Limb (tissue), 2 donors: ENCODE data around the gene NPR2.

Experiments used
- DNase-seq, 2 donors: peaks; one replicate each; pipeline ENCODE4 v3.0.0-alpha.2; 2016; ENCODE audit errors: extremely low spot score in 2 of 2

Gene NPR2

DNA sequence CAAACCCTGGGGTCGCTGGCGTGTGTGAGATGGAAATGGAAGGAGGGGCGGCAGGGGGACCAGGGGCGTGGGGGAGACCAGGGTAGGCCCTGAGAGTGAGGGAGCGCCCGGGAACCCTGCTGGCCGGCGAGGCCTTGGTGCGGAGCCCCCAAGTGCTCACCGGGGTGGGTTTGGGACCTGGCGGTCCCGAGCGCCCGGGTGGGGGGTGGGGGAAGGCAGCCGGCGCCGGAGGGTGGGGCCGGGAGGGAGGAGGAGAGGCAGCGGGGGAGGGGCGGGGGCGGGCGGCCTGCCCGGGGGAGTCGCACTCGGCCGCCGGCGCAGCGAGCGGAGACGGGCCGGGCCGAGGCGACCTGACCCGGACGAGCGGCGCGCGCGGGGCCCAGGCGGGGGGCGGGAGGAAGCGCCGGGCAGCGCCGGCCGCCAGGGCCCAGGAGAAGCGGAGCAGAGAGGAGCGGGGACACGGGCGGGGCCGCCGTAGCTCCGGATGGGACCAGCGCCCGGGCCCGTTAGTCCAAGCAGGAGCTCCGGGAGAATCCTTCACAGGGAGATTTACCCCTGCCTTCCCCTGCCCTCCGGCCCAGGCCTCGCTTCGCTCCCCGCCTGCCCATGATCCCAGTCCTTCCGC is at the start of gene NPR2:
NPR2 (plus strand) TSS at position 295 of the 625 bp plus-strand sequence. CDS start 818 bp downstream, outside the sequence.
- DNase-seq: peak in 1 of 2 donors; percentile 75

DNA sequence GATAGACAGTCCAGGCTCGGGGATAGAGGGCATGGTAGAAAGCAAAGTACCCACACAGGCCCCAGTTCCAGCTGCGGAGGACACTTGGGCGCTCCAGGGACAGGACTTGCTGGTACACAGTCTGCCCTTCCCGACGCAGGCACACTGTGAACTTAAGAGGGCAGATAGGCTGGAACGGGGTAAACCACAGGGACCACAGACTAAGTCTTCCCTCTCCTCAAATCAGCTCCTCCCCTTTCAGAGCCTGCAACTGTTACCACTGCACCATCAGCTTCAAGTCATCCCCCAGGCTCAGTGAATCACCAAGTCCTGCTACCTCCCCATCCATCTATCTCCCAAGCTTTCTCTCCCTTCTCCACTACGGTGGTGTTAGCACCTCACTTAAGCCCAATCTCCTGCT is 49.7 kb upstream of the NPR2 start:
- no peak for DNase-seq

DNA sequence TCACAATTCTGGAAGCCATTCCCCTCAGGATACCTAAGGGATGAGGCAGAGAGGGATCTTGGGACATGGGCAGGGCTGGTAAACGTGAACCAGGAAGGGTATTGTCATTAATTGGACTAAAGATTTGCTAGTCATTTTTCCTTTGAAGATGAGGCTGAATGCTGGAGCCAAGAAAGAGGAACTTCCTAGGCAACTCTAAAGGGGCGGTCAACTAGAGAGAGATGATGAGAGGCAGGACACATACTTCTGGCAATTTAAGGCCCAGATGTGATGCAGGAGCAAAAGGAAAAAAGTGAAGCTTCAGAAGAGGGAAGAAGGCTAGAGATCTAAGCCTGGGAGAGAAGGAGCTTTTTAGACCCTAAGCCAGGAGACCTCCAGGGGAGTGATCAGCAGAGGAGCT is 47.9 kb upstream of the NPR2 start:
- no peak for DNase-seq

DNA sequence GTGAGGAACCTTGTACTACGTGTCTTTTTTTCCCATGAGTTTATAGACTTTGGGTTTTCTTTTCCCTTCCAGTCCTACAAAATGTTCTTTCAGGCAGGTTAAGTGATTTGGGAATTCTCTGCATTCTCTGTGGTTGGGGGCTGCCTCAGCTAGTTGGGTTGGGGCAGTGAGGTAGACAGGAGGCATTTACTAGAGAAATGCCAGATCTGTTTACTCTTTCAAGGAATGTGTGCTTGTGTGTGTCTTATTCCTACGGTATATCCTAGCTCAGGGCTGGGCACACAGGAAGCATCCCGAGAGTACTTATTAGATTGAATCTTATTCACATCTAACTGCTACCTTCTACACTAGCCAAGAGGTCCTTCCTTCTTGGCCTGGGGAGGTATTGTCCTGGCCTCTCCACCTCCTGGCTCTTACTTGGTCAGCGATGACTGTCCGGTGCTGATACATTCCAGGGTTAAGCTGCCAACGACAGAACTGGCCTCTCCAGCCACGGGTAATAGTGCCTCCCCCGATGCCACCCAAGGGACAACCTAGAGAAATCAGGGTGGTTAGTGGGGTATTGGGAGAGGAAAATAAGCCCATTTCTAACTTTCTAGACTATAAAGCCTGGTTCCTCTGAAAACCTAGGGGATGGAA is 47.4 kb upstream of the NPR2 start:
- DNase-seq: no peak

DNA sequence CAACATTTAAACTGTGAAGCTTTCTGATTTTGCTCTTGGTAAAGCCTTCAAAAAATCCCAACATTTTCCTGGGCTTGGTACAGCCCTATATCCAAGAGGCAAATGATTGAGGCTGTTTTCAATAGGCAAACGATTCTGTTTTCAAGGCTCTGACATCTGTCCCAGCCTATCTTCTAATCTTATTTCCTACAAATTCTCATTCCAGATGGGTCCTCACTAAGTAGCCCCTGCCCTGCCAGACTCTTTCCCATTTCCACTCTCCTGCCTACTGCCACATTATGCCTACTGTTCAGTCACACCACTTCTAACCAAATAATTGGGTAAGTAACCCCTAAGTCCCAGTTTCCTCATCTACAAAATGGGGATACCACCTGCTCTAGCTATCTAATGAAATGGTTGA is 45.8 kb upstream of the NPR2 start:
- no peak for DNase-seq

DNA sequence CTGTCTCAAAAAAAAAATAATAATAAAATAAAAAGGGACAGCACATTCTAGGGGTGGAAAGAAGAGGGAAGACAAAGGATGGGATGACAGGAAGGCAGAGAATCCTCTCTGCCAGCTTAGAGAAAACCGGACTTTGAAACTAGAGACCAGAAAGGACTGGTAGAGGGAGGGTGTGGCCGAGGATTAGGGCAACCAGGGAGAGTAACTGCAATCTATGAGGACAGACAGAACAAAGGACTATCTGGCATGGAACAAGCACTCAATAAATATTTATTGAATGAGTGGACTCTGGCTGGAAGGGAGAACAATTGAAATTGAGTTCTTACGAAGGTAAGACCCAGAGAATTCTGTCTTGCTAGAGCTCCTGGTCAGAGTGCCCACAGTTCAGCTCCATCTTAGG is 44.8 kb upstream of the NPR2 start:
- DNase-seq: no peak

DNA sequence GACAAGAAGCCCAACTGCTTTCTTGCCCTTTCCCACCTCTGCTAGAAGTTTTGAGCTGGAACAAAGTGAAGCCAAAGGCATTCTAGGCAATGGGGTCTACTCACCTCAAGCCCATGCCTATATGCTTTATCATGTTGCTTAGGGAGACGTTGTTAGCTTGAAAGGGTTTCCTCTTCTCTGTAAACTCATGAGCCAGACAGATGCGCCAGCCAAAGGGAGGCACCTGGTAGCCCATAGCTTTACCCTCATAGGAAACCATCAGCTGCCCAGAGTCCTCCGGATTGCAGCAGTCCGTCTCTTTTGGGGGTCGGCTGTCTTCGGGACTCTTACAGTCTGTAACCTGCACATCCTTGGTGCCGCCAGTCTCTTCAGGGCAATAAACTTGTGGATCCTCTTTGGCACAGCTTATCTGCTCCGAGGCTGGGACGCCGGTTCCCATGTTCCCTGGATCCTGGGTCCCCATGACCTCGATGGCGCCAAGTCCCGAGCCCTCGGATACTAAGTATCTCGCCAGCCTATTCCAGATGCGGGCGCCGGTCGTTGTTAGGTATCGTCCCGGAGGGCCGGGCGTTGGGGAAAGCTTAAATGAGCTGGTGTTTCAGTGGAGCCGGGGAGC is 43.0 kb upstream of the NPR2 start:
- DNase-seq: no peak

DNA sequence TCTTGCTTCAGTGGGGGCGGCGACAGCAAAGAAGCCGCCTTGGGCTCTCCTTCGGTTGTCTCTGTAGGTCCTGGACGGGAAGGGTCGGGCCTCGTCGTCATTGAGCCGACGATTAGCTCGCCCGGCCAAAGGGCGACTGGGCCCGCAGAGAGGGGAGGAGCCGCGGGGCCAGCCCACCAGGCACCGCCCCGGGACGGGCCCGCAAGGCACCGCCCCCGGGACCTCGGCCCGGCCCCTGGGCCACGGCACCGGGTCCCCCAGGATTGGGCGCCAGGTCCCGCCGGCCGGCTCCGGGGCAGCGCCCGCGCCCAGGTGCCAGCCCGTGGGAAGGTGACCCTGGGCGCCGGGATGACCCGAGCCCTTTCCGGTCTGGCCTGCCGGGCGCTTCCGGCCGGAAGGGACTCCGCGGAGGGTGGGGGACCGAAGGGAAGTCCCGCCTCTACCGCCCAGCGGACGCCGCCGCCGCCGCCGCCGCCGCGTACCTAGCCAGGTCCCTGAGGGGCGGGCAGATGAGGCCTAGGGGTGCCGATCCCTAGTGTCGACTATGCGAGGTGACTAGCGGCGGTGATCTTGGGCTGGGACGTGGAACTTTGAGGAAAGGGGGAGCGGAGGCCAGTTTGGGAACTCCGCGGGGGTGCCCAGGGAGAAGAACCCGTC is 42.4 kb upstream of the NPR2 start, which contains the start of the genes GBA2 and RGP1:
GBA2 (minus strand) TSS at position 371 of the 657 bp plus-strand sequence. CDS start 524 bp downstream, outside the sequence.
RGP1 (plus strand) TSS at position 430 of the 657 bp plus-strand sequence. CDS start 469 bp downstream, outside the sequence.
- peak; percentile 50 to 83 for DNase-seq

DNA sequence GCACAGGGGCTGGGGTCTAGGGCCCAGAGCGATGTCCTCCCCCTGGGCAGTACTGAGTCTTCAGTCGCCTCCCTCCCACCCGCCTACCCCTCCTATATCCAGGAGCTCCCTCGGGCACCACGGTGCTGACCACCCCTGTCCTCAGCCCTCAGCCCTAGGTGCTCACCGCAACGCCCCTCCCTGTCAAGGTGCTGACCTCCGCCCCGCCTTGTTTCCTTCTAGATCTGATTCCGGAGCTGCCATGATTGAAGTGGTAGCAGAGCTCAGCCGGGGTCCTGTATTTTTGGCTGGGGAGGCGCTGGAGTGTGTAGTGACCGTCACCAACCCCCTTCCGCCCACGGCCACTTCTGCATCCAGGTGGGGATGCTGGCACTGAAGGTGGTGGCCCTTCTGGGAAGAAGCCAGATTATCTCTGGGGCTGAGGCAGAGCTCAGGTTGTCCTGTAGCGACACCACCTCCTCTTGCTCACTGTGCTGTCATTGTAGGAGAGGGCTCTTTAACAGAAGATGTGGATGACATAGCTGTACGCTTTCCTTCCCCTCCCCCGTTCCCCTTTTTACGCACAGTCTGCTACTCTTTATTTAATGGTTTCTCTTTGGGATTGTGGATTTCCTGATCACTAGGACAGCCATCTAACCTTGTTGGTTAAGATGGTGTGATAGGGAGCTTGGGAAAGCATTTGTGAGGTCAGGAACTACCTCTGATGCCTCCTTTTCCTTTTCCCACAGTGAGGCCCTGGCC is 41.7 kb upstream of the NPR2 start:
- no peak for DNase-seq

DNA sequence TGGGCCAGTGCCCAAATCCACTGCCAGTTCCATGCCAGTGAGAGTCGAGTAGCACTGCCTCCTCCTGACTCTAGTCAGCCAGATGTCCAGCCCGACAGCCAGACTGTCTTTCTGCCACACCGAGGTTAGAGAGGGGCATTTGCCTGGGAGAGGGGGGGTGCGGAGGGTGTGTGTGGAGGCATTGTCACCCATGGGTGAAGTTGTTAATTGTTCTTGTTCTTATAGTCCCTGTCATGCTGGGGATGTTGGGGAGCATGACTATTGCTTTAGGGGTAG is 41.2 kb upstream of the NPR2 start:
- DNase-seq: no peak

DNA sequence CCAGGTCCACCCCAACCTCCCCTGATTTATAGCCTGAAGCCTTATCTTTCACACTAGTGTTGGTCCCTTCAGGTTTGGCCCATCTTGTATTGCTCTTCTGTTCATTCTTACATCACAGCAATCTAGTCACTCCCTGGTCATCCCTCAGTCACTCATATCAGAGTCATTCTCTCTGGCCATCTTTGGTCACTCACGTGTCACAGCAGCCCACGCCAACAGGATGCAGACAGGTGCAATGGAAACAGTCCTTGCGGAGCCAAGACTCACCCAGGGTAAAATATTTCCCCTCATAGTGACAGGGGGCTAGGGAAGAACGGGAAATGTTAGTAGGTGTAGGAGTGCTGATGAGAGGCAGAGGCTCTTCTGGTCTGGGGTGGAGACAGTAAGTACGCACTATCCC is 37.9 kb upstream of the NPR2 start:
- no peak for DNase-seq

DNA sequence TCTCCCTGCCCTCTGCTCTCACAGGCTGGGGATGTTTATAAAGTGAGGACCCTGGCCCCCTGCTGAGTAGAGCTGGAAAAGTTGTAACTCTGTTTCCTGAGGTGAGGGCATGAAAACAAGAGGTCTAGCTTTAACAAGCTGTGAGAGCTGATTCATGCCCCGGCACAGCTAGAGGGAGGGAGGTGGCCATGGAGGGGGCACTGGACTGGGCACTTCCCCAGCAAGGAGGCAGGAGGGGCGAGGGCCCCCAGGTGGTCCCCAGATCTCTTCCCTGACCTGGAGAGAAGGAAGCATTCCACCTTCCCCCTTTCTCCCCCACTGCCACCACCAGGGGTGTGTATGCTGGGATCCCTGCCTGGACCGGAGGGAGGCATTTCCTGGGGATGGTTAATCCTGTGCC is 37.1 kb upstream of the NPR2 start, which contains the start of gene MSMP:
MSMP (minus strand) TSS at position 13 of the 400 bp plus-strand sequence. CDS start 147 bp downstream, outside the sequence.
- no peak for DNase-seq

DNA sequence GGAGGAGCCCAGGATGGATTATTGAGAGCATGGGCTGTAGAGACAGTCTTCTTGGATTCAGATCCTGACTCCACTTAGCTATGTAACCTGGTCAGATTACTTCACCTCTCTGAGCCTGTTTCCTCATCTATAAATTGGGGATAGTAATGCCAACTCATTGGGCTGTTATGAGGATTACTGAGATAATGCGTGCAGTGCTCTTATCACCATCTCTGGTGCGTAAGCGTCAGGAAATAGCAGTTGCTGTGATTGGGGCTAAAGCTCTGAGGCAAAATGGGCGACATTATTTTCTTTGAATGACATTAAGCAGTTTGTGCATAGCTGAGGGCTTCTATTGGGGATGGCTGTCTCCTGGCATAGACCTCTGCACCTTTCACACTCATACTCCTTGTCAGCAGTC is 36.3 kb upstream of the NPR2 start:
- no peak for DNase-seq

DNA sequence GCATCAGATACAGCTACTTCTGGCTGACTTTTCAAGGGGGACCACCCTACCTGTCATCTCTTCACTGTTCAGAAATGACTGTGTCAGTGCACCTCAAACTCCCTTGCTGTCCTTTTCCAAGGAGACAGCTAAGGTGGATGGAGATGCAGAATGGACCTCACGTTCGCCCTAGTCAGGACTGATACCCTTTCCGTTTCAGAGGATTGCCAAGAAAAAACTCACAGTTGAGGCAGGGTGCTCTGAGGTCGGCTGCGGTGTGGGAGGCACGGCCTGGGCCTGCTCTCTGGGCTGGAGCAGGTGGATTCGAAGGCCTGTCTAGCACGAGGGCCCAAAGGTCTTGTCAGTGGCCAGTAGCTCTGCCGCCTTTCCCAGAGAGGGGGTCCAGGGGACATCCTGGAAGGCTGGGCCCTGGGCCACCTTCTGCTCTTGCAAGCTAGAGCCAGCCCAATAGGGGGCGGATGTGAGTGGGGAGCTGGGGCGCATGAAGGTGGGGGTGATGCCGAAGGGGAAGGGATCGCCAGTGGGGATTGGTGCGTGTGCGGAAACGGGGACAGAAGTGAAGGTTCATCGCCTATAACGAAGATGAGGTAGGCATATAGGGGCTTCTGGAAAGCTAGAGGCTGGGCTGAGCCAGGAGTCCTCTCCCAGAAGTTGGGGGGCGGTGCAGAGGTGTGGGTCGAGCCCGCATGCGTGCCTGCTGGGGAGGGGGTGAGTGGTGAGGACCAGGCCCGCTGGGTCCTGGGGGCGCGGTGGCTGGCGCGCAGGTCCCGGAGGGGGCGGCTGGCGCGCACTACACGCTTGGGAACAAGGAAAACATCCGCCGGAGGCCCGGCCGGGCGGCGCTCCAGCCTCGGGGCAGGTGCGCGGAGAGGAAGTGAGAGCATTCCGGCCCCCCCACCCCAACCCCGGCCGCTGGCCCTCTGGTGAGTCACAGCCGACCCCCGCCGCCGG is 34.8 kb upstream of the NPR2 start:
- DNase-seq: peak in 1 of 2 donors; percentile 82

DNA sequence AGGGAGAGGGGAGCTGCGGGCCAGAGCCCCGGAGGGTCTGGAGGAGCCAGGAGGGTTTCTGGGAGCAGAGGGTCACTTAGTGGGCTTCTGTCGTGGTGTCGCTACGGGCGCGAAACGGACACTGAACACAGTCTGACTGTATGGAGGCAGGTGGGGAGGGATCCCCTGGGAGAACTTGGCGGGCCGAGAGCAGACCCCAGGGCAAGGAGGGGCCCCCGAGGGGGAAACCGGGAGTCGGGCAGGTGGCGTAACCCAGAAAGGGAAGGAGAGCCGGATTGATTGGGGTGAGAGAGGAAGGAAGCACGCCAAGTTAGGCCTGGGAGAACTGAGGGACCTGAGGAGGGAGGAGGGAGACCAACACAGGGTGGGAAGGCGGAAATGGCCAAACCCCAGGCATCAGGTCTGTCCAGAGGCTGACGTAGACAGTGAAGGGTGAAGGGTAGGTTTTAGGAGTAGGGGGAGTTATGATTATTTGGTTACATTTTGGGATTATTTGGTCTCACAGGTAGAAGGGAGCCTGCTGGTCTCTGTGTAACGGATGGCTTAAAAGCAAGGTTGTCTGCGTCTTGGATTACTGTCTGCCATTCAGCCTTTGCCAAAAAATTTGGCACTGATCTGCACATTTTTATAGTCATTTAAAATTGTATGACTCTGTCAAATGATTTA is 34.0 kb upstream of the NPR2 start:
- DNase-seq: no peak

DNA sequence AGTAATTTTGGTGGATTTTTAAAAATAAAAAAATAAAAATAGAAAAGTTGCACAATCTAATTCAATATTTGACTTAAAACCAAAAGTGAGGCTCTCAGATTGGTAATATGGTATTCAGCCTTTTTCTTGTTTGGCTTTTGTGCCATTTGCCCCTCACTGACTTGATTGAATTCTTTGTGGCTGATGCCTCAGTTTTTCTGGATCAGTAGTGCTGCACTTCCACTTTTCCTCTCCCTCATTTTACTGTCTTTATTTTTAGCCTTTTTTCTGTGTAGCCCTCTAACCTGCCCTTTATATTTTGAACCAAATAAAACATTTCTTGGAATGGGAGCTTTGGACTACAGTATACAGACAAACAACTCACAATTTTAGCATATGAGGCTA is 33.5 kb upstream of the NPR2 start:
- no peak for DNase-seq

DNA sequence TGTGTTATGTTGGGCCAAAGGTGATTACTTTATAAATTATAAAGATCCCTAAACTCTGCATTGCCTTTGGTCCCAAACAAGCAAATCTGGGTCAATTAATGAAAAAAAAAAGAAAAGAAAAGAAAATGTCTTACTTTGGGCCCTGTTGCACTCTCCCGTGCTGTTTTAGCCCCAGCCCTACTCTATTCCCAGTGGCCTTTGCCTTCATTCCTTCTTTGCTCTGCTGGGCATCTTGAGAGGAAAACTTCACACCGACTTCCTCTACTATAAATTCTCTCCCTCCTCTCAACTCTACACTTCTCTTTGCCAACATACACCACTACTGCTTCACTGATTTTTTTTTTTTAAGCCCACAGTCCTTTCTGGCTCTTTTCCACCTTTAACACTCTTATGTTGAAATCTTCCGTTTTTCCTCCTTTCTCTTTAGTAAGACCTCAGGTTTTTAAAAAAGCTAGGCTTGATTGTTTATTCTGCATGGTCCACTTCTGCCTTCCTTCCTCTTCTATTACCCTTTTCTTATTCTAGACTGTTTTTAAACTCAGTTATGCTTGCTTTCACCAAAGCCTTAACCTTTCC is 32.8 kb upstream of the NPR2 start:
- no peak for DNase-seq

DNA sequence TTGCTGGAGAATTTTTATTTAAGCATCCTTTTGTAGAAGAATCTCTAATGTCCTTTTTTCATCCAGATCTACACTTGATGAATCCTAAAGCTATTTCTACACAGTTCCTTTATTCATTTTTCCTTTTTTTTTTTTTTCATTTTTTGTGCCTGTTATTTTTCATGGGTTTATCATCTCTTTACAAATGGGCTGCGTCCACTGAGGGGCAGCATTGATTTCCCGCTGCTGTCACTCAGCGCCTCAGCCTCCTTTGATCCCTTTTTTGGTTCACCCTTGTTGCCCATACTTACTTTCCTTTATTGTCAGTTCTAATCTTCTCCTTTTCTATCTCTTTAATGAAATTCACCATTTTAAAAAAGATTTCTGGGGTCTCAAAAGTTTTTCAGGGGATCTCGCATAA is 31.6 kb upstream of the NPR2 start:
- DNase-seq: no peak

DNA sequence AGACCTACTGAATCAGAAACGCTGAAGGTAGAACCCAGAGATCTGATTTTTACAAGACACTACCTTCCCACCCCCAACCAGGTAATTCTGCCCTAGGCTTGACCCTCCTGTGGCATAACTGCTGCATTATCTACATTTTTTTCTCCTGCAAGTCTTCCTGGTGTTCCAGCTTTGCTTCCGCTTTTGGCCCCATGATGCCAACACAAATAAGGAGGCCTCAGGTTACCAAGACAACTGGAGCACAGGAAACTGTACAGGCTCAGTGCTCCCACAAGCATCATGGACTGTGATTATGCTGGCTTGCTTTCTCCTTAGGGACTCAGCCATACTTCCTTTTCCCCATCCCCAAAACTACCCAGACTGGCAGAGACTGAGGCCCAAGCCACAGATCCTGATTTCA is 30.7 kb upstream of the NPR2 start:
- DNase-seq: no peak

DNA sequence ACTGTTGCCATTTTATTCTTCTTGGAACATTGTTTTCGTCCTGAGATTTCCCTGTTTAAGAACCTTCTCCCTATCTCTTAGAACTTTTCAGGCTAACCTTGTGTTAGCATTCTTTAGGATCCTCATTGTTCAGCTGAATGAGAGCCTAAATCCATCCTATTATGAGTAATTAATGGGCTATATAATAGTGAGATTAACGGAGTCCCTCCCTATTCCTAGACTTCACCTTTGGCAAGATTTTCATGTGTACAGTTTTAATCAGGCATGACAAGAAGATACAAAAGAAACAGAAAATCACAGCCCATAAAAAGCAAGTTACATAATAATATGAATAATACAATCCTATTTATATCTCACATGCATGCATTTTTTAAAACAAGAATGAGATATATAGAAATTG is 28.2 kb upstream of the NPR2 start:
- no peak for DNase-seq
